HG03103 (cell line): ENCODE measurements around the gene SPTSSA.
"Not testable (repeated sequence)": the region's sequence is repeated elsewhere in the genome, so short reads cannot be mapped to it uniquely, and the experiment has no call there.

Experiments
- ATAC-seq: cut with Tn5 transposase; IDR thresholded peaks from one replicate; pipeline ENCODE4 v1.9.1; 2021; ENCODE audit warnings: low read depth; ENCODE audit not compliant: unreplicated experiment

SPTSSA gene

GRCh38 chr14:34462132-34462893, at the start of gene SPTSSA:
SPTSSA (minus strand) TSS chr14:34462240; CDS start chr14:34462207, 33 bp downstream.
- ATAC-seq = peak; percentile 89

- ATAC-seq = no peak
Measured at GRCh38 chr14:34507884-34508283, 45.8 kb upstream of the SPTSSA start.

GRCh38 chr14:34507459-34507858, 45.4 kb upstream of the SPTSSA start:
- ATAC-seq = no peak

GRCh38 chr14:34505124-34505491, 43.1 kb upstream of the SPTSSA start:
- ATAC-seq = not testable (repeated sequence)

- ATAC-seq = not testable (repeated sequence)
Measured at GRCh38 chr14:34504027-34504426, 42.0 kb upstream of the SPTSSA start.

GRCh38 chr14:34502545-34503225, 40.6 kb upstream of the SPTSSA start:
- no peak for ATAC-seq

GRCh38 chr14:34502001-34502400, 40.0 kb upstream of the SPTSSA start:
- ATAC-seq = no peak

GRCh38 chr14:34501004-34501580, 39.1 kb upstream of the SPTSSA start:
- no peak for ATAC-seq

GRCh38 chr14:34498684-34499412, 36.8 kb upstream of the SPTSSA start:
- no peak for ATAC-seq

GRCh38 chr14:34496679-34497513, 34.9 kb upstream of the SPTSSA start:
- no peak for ATAC-seq

GRCh38 chr14:34496007-34496678, 34.1 kb upstream of the SPTSSA start:
- no peak for ATAC-seq

GRCh38 chr14:34489324-34489723, 27.3 kb upstream of the SPTSSA start:
- no peak for ATAC-seq

- no peak for ATAC-seq
Measured at GRCh38 chr14:34488528-34488927, 26.5 kb upstream of the SPTSSA start.

- no peak for ATAC-seq
Measured at GRCh38 chr14:34484726-34485125, 22.7 kb upstream of the SPTSSA start.

GRCh38 chr14:34482463-34482862, 20.4 kb upstream of the SPTSSA start:
- ATAC-seq = no peak

GRCh38 chr14:34479694-34480093, 17.7 kb upstream of the SPTSSA start:
- ATAC-seq = no peak

GRCh38 chr14:34478261-34478660, 16.2 kb upstream of the SPTSSA start:
- no peak for ATAC-seq

- ATAC-seq = not testable (repeated sequence)
Measured at GRCh38 chr14:34476036-34476435, 14.0 kb upstream of the SPTSSA start.

GRCh38 chr14:34475163-34475562, 13.1 kb upstream of the SPTSSA start:
- ATAC-seq = no peak
